Ishikawa (cell line): ENCODE measurements around the gene ECT2L.

Experiments
- CEBPB ChIP-seq: IDR thresholded peaks from 2 replicates; pipeline ENCODE4 v1.6.1; 2012
- CREB1 ChIP-seq: IDR thresholded peaks from 2 replicates; pipeline ENCODE4 v1.6.1; 2012; ENCODE audit warnings: low read depth
- EGR1 ChIP-seq: IDR thresholded peaks from 2 replicates; pipeline ENCODE4 v1.6.1; 2012
- EP300 ChIP-seq: IDR thresholded peaks from 2 replicates; pipeline ENCODE4 v1.6.1; 2012; ENCODE audit warnings: borderline replicate concordance
- FOXM1 ChIP-seq: IDR thresholded peaks from 2 replicates; pipeline ENCODE4 v1.6.1; 2012; ENCODE audit warnings: low read depth, borderline replicate concordance
- NFIC ChIP-seq: IDR thresholded peaks from 2 replicates; pipeline ENCODE4 v1.6.1; 2012
- RAD21 ChIP-seq: IDR thresholded peaks from 2 replicates; pipeline ENCODE4 v1.6.1; 2012; ENCODE audit warnings: low read depth
- TAF1 ChIP-seq: IDR thresholded peaks from 2 replicates; pipeline ENCODE4 v1.6.1; 2012; ENCODE audit warnings: low read depth, mild to moderate bottlenecking
- TCF12 ChIP-seq: IDR thresholded peaks from 2 replicates; pipeline ENCODE4 v1.6.1; 2012; ENCODE audit warnings: low read depth
- TEAD4 ChIP-seq: IDR thresholded peaks from 2 replicates; pipeline ENCODE4 v1.6.1; 2012
- YY1 ChIP-seq: IDR thresholded peaks from 2 replicates; pipeline ENCODE4 v1.6.1; 2012; ENCODE audit warnings: low read depth
- ZBTB7A ChIP-seq: IDR thresholded peaks from 2 replicates; pipeline ENCODE4 v1.6.1; 2012; ENCODE audit warnings: low read depth
- TF ChIP-seq, protein P1 (sequence below): IDR thresholded peaks from 2 replicates; pipeline ENCODE4 v1.6.1; 2012
- TF ChIP-seq, protein P2 (sequence below): IDR thresholded peaks from 2 replicates; pipeline ENCODE4 v1.6.1; 2012
- TF ChIP-seq, protein P3 (sequence below): IDR thresholded peaks from 2 replicates; pipeline ENCODE4 v1.6.1; 2012; ENCODE audit warnings: low read depth, mild to moderate bottlenecking

Gene ECT2L

DNA sequence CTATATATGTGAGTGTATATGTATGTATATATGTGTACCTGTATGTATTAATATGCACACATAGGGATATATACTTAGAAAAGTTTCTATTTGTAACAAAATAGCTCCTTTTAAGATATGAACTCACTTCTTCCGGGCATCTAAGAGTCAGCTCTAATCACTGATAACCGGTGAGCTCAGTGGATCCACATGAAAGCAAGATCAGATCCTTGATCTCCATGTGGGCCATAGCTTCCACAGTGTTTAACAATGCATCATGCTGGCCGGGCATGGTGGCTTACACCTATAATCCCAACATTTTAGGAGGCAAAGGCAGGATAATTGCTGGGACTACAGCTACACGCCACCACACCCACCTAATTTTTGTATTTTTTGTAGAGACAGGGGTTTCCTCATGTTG is 52.6 kb downstream of the ECT2L start:
- TF ChIP-seq NFIC (no peak), RAD21 (no peak), FOXM1 (no peak), TCF12 (no peak), ZBTB7A (no peak), EGR1 (no peak), TAF1 (no peak), YY1 (no peak)
- TF ChIP-seq, protein P1, sequence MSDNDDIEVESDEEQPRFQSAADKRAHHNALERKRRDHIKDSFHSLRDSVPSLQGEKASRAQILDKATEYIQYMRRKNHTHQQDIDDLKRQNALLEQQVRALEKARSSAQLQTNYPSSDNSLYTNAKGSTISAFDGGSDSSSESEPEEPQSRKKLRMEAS: no peak
- TF ChIP-seq, protein P2, sequence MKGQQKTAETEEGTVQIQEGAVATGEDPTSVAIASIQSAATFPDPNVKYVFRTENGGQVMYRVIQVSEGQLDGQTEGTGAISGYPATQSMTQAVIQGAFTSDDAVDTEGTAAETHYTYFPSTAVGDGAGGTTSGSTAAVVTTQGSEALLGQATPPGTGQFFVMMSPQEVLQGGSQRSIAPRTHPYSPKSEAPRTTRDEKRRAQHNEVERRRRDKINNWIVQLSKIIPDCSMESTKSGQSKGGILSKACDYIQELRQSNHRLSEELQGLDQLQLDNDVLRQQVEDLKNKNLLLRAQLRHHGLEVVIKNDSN: no peak
- TF ChIP-seq, protein P3, sequence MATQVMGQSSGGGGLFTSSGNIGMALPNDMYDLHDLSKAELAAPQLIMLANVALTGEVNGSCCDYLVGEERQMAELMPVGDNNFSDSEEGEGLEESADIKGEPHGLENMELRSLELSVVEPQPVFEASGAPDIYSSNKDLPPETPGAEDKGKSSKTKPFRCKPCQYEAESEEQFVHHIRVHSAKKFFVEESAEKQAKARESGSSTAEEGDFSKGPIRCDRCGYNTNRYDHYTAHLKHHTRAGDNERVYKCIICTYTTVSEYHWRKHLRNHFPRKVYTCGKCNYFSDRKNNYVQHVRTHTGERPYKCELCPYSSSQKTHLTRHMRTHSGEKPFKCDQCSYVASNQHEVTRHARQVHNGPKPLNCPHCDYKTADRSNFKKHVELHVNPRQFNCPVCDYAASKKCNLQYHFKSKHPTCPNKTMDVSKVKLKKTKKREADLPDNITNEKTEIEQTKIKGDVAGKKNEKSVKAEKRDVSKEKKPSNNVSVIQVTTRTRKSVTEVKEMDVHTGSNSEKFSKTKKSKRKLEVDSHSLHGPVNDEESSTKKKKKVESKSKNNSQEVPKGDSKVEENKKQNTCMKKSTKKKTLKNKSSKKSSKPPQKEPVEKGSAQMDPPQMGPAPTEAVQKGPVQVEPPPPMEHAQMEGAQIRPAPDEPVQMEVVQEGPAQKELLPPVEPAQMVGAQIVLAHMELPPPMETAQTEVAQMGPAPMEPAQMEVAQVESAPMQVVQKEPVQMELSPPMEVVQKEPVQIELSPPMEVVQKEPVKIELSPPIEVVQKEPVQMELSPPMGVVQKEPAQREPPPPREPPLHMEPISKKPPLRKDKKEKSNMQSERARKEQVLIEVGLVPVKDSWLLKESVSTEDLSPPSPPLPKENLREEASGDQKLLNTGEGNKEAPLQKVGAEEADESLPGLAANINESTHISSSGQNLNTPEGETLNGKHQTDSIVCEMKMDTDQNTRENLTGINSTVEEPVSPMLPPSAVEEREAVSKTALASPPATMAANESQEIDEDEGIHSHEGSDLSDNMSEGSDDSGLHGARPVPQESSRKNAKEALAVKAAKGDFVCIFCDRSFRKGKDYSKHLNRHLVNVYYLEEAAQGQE: no peak

DNA sequence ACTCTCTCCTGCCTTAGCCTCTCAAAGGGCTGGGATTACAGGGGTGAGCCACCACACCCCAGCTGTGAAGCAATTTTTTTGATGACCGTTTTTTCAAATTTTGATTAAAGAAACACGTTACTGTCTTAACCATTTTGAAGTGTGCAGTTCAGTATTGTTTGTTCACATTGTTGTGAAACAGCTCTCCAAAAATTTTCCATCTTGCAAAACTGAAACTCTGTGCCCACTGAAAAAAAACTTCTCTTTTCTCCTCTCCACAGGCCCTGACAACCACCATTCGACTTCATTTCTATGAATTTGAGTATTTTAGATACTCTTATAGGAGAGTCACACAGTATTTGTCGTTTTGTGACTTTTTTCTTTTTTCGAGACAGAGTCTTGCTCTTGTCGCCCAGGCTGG is 53.9 kb downstream of the ECT2L start:
- TF ChIP-seq, protein P2: no peak

DNA sequence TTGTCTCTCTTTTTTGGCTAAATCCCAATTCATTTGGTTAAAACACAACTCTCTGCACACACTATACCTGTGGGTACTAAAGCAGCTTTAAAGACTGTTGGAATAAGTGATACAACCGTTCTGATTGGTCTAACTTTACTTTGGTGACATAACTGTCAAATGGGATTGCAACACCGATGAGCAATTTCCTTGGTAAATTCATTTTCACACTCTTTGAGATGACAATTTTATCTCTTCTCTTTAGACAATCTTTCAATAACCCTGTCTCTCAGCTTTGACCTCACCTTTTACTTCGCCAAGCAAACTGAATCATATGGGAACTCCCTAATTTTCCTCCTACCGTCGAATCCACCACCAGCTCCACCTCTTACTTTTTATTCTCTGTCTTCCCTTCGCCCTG is 60.8 kb downstream of the ECT2L start:
- TF ChIP-seq CEBPB: no peak
- TF ChIP-seq EGR1: no peak
- TF ChIP-seq EP300: no peak
- TF ChIP-seq, protein P2: no peak
- no peak for TF ChIP-seq YY1
- no peak for TF ChIP-seq NFIC
- TF ChIP-seq, protein P3: no peak
- no peak for TF ChIP-seq TEAD4
- TF ChIP-seq ZBTB7A: no peak
- no peak for TF ChIP-seq RAD21
- TF ChIP-seq FOXM1: no peak
- TF ChIP-seq CREB1: no peak
- no peak for TF ChIP-seq TCF12
- TF ChIP-seq, protein P1: no peak
- no peak for TF ChIP-seq TAF1

DNA sequence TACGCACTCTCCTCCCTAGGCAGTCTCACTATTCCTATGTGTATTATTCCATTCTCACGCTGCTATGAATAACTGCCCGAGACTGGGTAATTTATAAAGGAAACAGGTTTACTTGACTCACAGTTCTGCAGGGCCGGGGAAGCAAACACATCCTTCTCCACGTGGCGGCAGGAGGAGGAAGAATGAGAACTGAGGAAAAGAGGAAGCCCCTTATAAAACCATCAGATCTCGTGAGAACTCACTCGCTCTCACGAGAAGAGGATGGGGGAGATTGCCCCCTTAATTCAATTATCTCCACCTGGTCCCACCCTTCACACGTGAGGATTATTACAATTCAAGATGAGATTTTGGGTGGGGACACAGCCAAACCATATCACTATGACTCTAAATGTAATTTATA is 61.9 kb downstream of the ECT2L start:
- no peak for TF ChIP-seq EP300
- no peak for TF ChIP-seq TCF12
- TF ChIP-seq, protein P2: no peak
- no peak for TF ChIP-seq TEAD4
- TF ChIP-seq ZBTB7A: no peak
- TF ChIP-seq RAD21: no peak
- TF ChIP-seq CEBPB: no peak
- TF ChIP-seq CREB1: no peak
- no peak for TF ChIP-seq YY1

DNA sequence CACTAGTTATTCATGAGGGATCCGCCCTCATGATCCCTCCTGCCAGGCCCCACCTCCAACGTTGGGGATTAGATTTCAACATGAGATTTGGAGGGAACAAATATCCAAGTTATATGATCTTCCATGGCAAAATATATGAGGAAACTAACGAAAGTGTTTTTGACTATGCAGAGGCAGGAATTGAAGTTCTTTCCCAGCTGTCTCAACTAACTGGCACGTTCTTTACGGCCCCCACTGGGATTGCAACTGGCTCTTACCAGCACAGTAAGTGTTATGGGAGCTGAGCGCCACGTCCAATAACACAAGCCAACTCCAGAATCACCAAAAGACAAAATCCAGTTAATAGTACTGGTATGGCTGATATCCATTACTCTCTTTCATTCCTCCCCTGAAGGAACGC is 66.6 kb downstream of the ECT2L start:
- TF ChIP-seq ZBTB7A (no peak), EGR1 (no peak), TAF1 (no peak), RAD21 (no peak), YY1 (no peak), CEBPB (no peak), TEAD4 (no peak), FOXM1 (no peak), EP300 (no peak), CREB1 (no peak), NFIC (no peak), TCF12 (no peak)
- TF ChIP-seq, protein P3: no peak
- TF ChIP-seq, protein P1: no peak
- TF ChIP-seq, protein P2: no peak
